Lower leg skin (tissue), 3 donors: ENCODE measurements around the gene ABCA10.

Experiments
- CTCF ChIP-seq, 3 donors: fragments of 450-650 bp; IDR thresholded peaks; one replicate each; pipeline ENCODE4 v1.5.1; 2016; ENCODE audit warnings: antibody characterized with exemption in 3 of 3, mild to moderate bottlenecking in 3 of 3, moderate library complexity in 2 of 3
- POLR2A ChIP-seq, 2 donors: fragments of 450-650 bp; IDR thresholded peaks; one replicate each; pipeline ENCODE4 v1.6.1; 2016 to 2017; ENCODE audit warnings: antibody characterized with exemption in 2 of 2, mild to moderate bottlenecking in 1 of 2, moderate library complexity in 1 of 2

GRCh38 chr17:69239611-69240600 is 11.3 kb upstream of the ABCA10 start:
- TF ChIP-seq CTCF (IDR thresholded peaks at IDR 0.05) (no peak), POLR2A (IDR thresholded peaks at IDR 0.05) (no peak)
